Measurements from ENCODE around the gene ARHGEF12. TPM values are rescaled to one million over a fixed set of nuclear protein-coding genes. Genes with fewer than 3 reads are reported as not detected.

Gene ARHGEF12
- total RNA-seq, 1 donor from 2014 or later, result 121 TPM

DNA sequence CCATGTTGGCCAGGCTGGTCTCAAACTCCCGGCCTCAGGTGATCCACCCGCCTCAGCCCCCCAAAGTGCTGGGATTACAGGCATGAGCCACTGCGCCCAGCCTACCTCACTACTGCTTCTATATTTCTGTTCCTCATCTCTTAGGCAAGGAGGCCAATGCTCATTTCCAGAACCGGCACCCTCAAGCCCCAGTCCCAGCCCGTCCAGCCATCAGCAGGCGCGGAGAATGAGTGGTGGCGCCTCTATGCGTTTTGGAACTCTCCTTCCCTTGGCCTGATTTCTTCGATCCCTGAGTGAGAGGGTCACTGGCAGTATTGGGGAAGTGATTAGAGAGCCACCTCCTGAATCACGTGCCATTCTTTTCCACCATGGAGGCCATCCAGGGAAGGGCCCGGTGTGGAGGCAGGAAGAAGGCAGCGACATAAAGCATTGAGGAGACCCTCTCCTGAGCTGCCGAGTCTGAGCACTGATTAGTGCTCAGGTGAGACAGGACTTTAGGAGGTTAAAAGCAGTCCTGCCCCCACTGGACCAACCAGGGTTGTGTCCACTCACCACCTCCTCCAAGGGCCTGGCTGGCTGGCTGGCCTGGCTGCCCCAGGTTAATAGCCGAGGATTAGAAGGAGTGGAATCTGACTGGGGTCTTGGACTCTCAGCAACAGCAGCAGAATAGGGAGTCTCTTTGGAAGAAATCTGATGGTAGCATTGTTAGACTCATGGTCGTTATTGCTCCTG is 184.0 kb downstream of the ARHGEF12 start:
- Histone ChIP-seq H3K27ac (peak overlapping the region; percentile 6), H3K36me3 (no peaks in the 10 kb centered on the region), H3K27me3 (ENCODE audit: low read depth) (no peaks in the 10 kb centered on the region), H3K4me1 (peaks cover 5% of the 10 kb centered on the region), H3K9me3 (no peaks in the 10 kb centered on the region), H3K4me3 (no peak overlapping the region)
- DNase-seq (peak; percentile 20), ATAC-seq (no peak)
- intact Hi-C loops (cut with DNase I), result no loop called here
- TF ChIP-seq, protein P1, sequence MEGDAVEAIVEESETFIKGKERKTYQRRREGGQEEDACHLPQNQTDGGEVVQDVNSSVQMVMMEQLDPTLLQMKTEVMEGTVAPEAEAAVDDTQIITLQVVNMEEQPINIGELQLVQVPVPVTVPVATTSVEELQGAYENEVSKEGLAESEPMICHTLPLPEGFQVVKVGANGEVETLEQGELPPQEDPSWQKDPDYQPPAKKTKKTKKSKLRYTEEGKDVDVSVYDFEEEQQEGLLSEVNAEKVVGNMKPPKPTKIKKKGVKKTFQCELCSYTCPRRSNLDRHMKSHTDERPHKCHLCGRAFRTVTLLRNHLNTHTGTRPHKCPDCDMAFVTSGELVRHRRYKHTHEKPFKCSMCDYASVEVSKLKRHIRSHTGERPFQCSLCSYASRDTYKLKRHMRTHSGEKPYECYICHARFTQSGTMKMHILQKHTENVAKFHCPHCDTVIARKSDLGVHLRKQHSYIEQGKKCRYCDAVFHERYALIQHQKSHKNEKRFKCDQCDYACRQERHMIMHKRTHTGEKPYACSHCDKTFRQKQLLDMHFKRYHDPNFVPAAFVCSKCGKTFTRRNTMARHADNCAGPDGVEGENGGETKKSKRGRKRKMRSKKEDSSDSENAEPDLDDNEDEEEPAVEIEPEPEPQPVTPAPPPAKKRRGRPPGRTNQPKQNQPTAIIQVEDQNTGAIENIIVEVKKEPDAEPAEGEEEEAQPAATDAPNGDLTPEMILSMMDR (IDR thresholded peaks at IDR 0.05), result no peak

DNA sequence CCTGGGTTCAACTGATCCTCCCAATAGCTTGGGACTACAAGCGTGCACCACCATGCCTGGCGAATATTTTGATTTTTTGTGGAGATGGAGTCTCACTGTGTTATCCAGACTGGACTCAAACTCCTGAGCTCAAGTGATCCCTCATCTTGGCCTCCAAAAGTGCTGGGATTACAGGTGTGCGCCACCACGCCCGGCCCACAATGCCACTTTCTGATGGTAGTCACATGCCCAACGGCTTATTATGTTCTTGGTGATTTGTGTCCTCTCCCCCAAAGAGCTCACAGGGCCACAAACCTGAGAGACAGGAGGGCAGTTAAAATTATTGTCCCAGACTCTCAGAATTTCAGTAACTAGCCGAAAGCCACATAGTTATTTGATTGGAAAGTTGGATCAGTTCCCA is 185.0 kb downstream of the ARHGEF12 start:
- intact Hi-C loops (cut with DNase I), result no loop called here

DNA sequence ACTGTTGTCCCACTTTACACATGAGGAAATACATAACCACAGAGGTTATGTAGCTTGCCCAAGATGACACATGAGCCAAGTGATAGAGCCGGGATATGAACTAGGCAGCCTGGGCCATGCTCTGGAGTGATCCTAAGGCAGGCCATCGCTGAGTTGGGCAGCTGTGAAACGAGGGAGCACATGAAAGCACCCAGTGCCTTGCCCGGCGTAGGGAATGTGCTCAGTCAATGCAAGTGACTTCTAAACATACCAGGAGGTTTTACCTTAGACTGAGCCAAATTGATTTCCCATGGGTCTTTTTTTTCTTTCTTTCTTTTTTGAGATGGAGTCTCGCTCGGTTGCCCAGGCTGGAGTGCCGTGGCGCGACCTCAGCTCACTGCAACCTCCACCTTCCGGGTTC is 185.8 kb downstream of the ARHGEF12 start:
- DNase-seq, result peak; percentile 18

More for the DNA sequence above, 185.0 kb downstream of the ARHGEF12 start:
- Histone ChIP-seq H3K27me3 (ENCODE audit: low read depth) (no peaks in the 10 kb centered on the region), H3K27ac (no peak overlapping the region), H3K4me3 (no peak overlapping the region), H3K4me1 (peaks cover 5% of the 10 kb centered on the region), H3K36me3 (no peaks in the 10 kb centered on the region), H3K9me3 (no peaks in the 10 kb centered on the region)
- DNase-seq, result peak; percentile 18
- ATAC-seq, result no peak
- TF ChIP-seq, protein P1 (IDR thresholded peaks at IDR 0.05), result no peak

DNA sequence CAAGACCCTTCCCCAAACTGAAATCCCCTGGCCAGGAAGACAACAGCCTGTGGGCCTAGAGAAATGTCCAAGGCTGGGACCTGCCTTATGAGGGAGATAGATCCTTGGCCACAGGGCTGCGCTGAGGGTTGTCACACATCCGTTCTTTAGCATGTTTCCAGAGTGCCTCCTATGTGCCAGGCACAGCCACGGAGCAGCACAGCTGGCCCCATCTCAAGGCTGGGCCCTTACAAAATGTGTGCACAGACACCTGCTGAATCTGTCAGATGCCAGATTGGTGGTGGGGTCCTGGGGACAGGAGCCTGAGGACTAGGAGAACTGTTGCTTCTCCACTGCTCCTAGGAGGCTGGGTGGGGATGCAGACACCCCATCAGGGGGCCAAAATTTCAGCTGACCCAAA is 186.5 kb downstream of the ARHGEF12 start:
- Histone ChIP-seq H3K9me3 (no peaks in the 10 kb centered on the region), H3K36me3 (no peaks in the 10 kb centered on the region), H3K4me3 (no peak overlapping the region), H3K27me3 (ENCODE audit: low read depth) (peaks cover 6% of the 10 kb centered on the region), H3K4me1 (peaks cover 7% of the 10 kb centered on the region), H3K27ac (no peak overlapping the region)
- ATAC-seq, result no peak
- peak; percentile 12 for DNase-seq
- intact Hi-C loops (cut with DNase I), result no loop called here
- TF ChIP-seq, protein P1 (IDR thresholded peaks at IDR 0.05), result no peak

More for the DNA sequence above, 185.8 kb downstream of the ARHGEF12 start:
- no peaks in the 10 kb centered on the region for H3K9me3 ChIP-seq
- no peak for ATAC-seq
- H3K36me3 ChIP-seq, result no peaks in the 10 kb centered on the region
- no peak overlapping the region for H3K27ac ChIP-seq
- no peak overlapping the region for H3K4me3 ChIP-seq
- TF ChIP-seq, protein P1 (IDR thresholded peaks at IDR 0.05), result no peak
- no peaks in the 10 kb centered on the region for H3K27me3 ChIP-seq (ENCODE audit: low read depth)
- intact Hi-C loops (cut with DNase I), result no loop called here
- H3K4me1 ChIP-seq, result peaks cover 3% of the 10 kb centered on the region

DNA sequence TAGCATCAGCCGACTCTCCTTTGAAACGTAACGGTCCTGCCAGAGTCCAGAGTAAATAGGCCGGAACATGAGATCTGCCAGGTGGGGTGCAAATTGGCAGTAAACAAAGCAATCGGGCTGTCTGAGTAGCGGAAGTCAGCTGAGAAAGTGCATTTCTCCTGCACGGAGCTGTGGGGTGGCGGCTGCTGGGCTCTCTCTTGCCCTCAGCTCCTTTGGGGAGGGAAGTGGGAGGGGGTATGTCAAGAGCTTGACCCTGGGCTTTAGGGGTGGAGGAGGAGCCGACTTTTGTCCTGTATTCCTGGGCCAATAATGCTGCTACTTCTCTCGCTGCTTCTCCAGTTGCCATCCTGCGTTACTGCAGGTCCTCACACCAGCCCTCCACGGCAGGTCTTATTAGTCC is 187.0 kb downstream of the ARHGEF12 start:
- Histone ChIP-seq H3K36me3 (no peaks in the 10 kb centered on the region), H3K9me3 (no peaks in the 10 kb centered on the region), H3K4me1 (peaks cover 8% of the 10 kb centered on the region), H3K27ac (no peak overlapping the region), H3K27me3 (ENCODE audit: low read depth) (peaks cover 9% of the 10 kb centered on the region), H3K4me3 (no peak overlapping the region)
- intact Hi-C loops (cut with DNase I), result no loop called here
- DNase-seq (peak; percentile 35), ATAC-seq (no peak)
- TF ChIP-seq, protein P1 (IDR thresholded peaks at IDR 0.05), result no peak

Measured in lower lobe of right lung (tissue), 2 donors.